H1 (cell line): ENCODE measurements around the gene TSPAN33. TPM values are rescaled to one million over a fixed set of nuclear protein-coding genes. Genes with fewer than 3 reads are reported as not detected.

ENCODE experiments used
- CTCF ChIA-PET: fragments of 300-600 bp; sonication (Branson Sonifier 250); formaldehyde crosslinking; loops from one replicate; lab custom pipeline; 2021; ENCODE audit not compliant: partially characterized antibody; lab: Charles Lee
- POLR2A ChIA-PET: fragments of 300-600 bp; sonication (Branson Sonifier 250); formaldehyde crosslinking; loops from one replicate; lab custom pipeline; 2021; ENCODE audit warnings: inconsistent platforms; ENCODE audit not compliant: partially characterized antibody; lab: Charles Lee
- DNase-seq, 2 experiments: peaks; one replicate each; pipeline versions ENCODE4 v3.0.0 to v3.0.0-alpha.2; 2010 to 2022; ENCODE audit warnings: low spot score in 2 of 2, low read depth in 1 of 2, mixed read lengths in 1 of 2
- FAIRE-seq: peaks from 2 replicates; lab custom pipeline; 2011; peaks lifted over from hg19 to GRCh38; lab: Jason Lieb, UNC
- H2AFZ ChIP-seq: 2 replicates; pipeline ENCODE4 v1.8.1; 2012; ENCODE audit warnings: low read length, inconsistent platforms
- H2AK5ac ChIP-seq: 2 replicates; pipeline ENCODE4 v1.6.1; 2013; ENCODE audit warnings: low read depth, low read length
- H2BK120ac ChIP-seq: replicated peaks from 2 replicates; pipeline ENCODE3; 2013; ENCODE audit warnings: low read depth, low read length, inconsistent platforms
- H2BK12ac ChIP-seq: 2 replicates; pipeline ENCODE4 v1.6.1; 2013; ENCODE audit warnings: low read depth, low read length
- H2BK15ac ChIP-seq: 2 replicates; pipeline ENCODE4 v1.6.1; 2013; ENCODE audit warnings: low read length
- H2BK20ac ChIP-seq: 2 replicates; pipeline ENCODE4 v1.6.1; 2013; ENCODE audit warnings: low read length
- H2BK5ac ChIP-seq: 2 replicates; pipeline ENCODE4 v1.6.1; 2013; ENCODE audit warnings: low read depth, low read length
- H3K14ac ChIP-seq: 2 replicates; pipeline ENCODE4 v1.6.1; 2013; ENCODE audit warnings: inconsistent platforms; ENCODE audit not compliant: insufficient read length
- H3K18ac ChIP-seq: 2 replicates; pipeline ENCODE4 v1.6.1; 2013; ENCODE audit warnings: low read length; ENCODE audit errors: extremely low read depth
- H3K23ac ChIP-seq: 2 replicates; pipeline ENCODE4 v1.6.1; 2013; ENCODE audit warnings: inconsistent platforms; ENCODE audit not compliant: insufficient read length
- H3K23me2 ChIP-seq: 2 replicates; pipeline ENCODE4 v1.6.1; 2013; ENCODE audit warnings: low read depth, low read length
- H3K27ac ChIP-seq: 2 replicates; pipeline ENCODE4 v1.6.1; 2011; ENCODE audit warnings: low read depth, low read length, inconsistent platforms
- H3K27me3 ChIP-seq, 4 experiments: replicated peaks in 1 of 4; 1 replicate in 1 of 4; 2 replicates in 3 of 4; pipeline versions ENCODE4 v1.6.1 to v1.8.1; 2011 to 2013; ENCODE audit warnings: low read length in 3 of 4, mild to moderate bottlenecking in 3 of 4, inconsistent platforms in 2 of 4, mixed read lengths in 2 of 4, moderate library complexity in 1 of 4; ENCODE audit not compliant: control insufficient read depth in 3 of 4, insufficient read depth in 3 of 4; ENCODE audit errors: extremely low read depth in 1 of 4
- H3K36me3 ChIP-seq, 4 experiments: 2 replicates each; pipeline versions ENCODE4 v1.6.1 to v1.8.1; 2011 to 2013; ENCODE audit warnings: mild to moderate bottlenecking in 4 of 4, low read length in 3 of 4, moderate library complexity in 2 of 4, control low read depth in 1 of 4, inconsistent platforms in 1 of 4; ENCODE audit not compliant: insufficient read depth in 4 of 4, control insufficient read depth in 2 of 4
- H3K4ac ChIP-seq: replicated peaks from 2 replicates; pipeline ENCODE3; 2013; ENCODE audit warnings: low read length, low read depth, mixed read lengths, inconsistent platforms; ENCODE audit not compliant: insufficient read length
- H3K4me1 ChIP-seq, 4 experiments: replicated peaks in 1 of 4; 1 replicate in 1 of 4; 2 replicates in 3 of 4; pipeline versions ENCODE4 v1.6.1 to v1.8.1; 2011 to 2013; ENCODE audit warnings: low read length in 3 of 4, inconsistent platforms in 2 of 4, mixed read lengths in 1 of 4; ENCODE audit not compliant: insufficient read depth in 4 of 4, control insufficient read depth in 3 of 4
- H3K4me2 ChIP-seq, 2 experiments: 2 replicates each; pipeline versions ENCODE4 v1.6.1 to v1.8.1; 2011 to 2013; ENCODE audit warnings: low read depth in 2 of 2, low read length in 2 of 2, control low read depth in 1 of 2, inconsistent platforms in 1 of 2, mild to moderate bottlenecking in 1 of 2; ENCODE audit not compliant: insufficient read depth in 1 of 2
- H3K4me3 ChIP-seq, 4 experiments: fragments of 200-600, 300-600 bp in 1 of 4; sonication (generic), shearing (Covaris generic), sonication (Bioruptor Twin) in 1 of 4; 2 replicates each; pipeline versions ENCODE4 v1.5.1 to v1.8.1; 2011 to 2016; ENCODE audit warnings: low read length in 4 of 4, low read depth in 3 of 4, control low read depth in 2 of 4, inconsistent platforms in 2 of 4, mild to moderate bottlenecking in 2 of 4, mixed read lengths in 1 of 4, moderate library complexity in 1 of 4; ENCODE audit not compliant: insufficient read depth in 2 of 4; ENCODE audit errors: extremely low read depth in 1 of 4
- H3K56ac ChIP-seq: replicated peaks from 2 replicates; pipeline ENCODE3; 2013; ENCODE audit warnings: low read depth, mild to moderate bottlenecking, mixed read lengths, low read length, inconsistent platforms; ENCODE audit not compliant: insufficient read length
- H3K79me1 ChIP-seq: 2 replicates; pipeline ENCODE4 v1.6.1; 2013; ENCODE audit warnings: low read depth, low read length, control low read depth
- H3K79me2 ChIP-seq, 2 experiments: 2 replicates each; pipeline versions ENCODE4 v1.6.1 to v1.8.1; 2012 to 2013; ENCODE audit warnings: low read length in 2 of 2, mild to moderate bottlenecking in 2 of 2, inconsistent platforms in 1 of 2; ENCODE audit not compliant: insufficient read depth in 2 of 2, control insufficient read depth in 1 of 2
- H3K9ac ChIP-seq, 4 experiments: replicated peaks in 1 of 4; 1 replicate in 1 of 4; 2 replicates in 3 of 4; pipeline versions ENCODE4 v1.6.1 to v1.8.1; 2011 to 2013; ENCODE audit warnings: low read depth in 3 of 4, low read length in 3 of 4, control low read depth in 2 of 4, mild to moderate bottlenecking in 2 of 4, moderate library complexity in 2 of 4, inconsistent platforms in 1 of 4; ENCODE audit errors: extremely low read depth in 1 of 4
- H3K9me3 ChIP-seq, 2 experiments: 2 replicates each; pipeline versions ENCODE4 v1.6.1 to v1.8.1; 2012 to 2013; ENCODE audit warnings: mild to moderate bottlenecking in 2 of 2, moderate library complexity in 2 of 2, control low read depth in 1 of 2, inconsistent platforms in 1 of 2, low read depth in 1 of 2, low read length in 1 of 2, mixed read lengths in 1 of 2; ENCODE audit not compliant: insufficient read depth in 2 of 2
- H4K20me1 ChIP-seq, 2 experiments: replicated peaks in 1 of 2; 2 replicates each; pipeline versions ENCODE3 to v1.8.1; 2011 to 2013; ENCODE audit warnings: inconsistent platforms in 2 of 2, low read length in 2 of 2, mild to moderate bottlenecking in 1 of 2; ENCODE audit not compliant: insufficient read depth in 2 of 2, control insufficient read depth in 1 of 2
- H4K5ac ChIP-seq: 2 replicates; pipeline ENCODE4 v1.6.1; 2013; ENCODE audit warnings: low read length, low read depth, mixed read lengths, inconsistent platforms; ENCODE audit not compliant: insufficient read length
- H4K8ac ChIP-seq: 2 replicates; pipeline ENCODE4 v1.8.0; 2013; ENCODE audit warnings: mild to moderate bottlenecking, moderate library complexity, low read length, inconsistent platforms; ENCODE audit not compliant: insufficient read depth; ENCODE audit errors: extremely low read depth
- H4K91ac ChIP-seq: replicated peaks from 2 replicates; pipeline ENCODE3; 2013; ENCODE audit warnings: low read length, mixed read lengths, inconsistent platforms; ENCODE audit not compliant: insufficient read length
- ASH2L ChIP-seq: fragments of 200-600, 300-600 bp; sonication (generic); IDR thresholded peaks from one replicate; pipeline ENCODE4 v1.7.1; 2017; ENCODE audit warnings: low read length
- BACH1 ChIP-seq: IDR thresholded peaks from 2 replicates; pipeline ENCODE4 v1.6.1; 2012; ENCODE audit warnings: low read length, improper control_type of control experiment
- CHD2 ChIP-seq: IDR thresholded peaks from 2 replicates; pipeline ENCODE4 v1.6.1; 2012; ENCODE audit warnings: low read length, improper control_type of control experiment
- GTF2F1 ChIP-seq: IDR thresholded peaks from 2 replicates; pipeline ENCODE4 v1.6.1; 2012; ENCODE audit warnings: low read depth, low read length, improper control_type of control experiment, borderline replicate concordance
- KDM5A ChIP-seq: fragments of 200-600 bp; IDR thresholded peaks from 2 replicates; pipeline ENCODE4 v1.7.1; 2012; ENCODE audit warnings: mild to moderate bottlenecking, low read length, inconsistent platforms, mixed read lengths
- MAFK ChIP-seq: IDR thresholded peaks from 2 replicates; pipeline ENCODE4 v1.6.1; 2012; ENCODE audit warnings: low read depth, mild to moderate bottlenecking, improper control_type of control experiment, low read length
- RBBP5 ChIP-seq: IDR thresholded peaks from 2 replicates; pipeline ENCODE4 v1.7.1; 2012; ENCODE audit warnings: low read depth, mild to moderate bottlenecking, inconsistent platforms, low read length, moderate library complexity, borderline replicate concordance
- TAF1 ChIP-seq: IDR thresholded peaks from 2 replicates; pipeline ENCODE4 v1.6.1; 2011; ENCODE audit warnings: mild to moderate bottlenecking, low read depth, low read length
- TBP ChIP-seq: IDR thresholded peaks from 2 replicates; pipeline ENCODE4 v1.6.1; 2011; ENCODE audit warnings: low read depth, low read length, improper control_type of control experiment
- TEAD4 ChIP-seq: IDR thresholded peaks from 2 replicates; pipeline ENCODE4 v1.6.1; 2012; ENCODE audit warnings: low read depth, low read length, inconsistent platforms, mixed read lengths
- YY1 ChIP-seq: IDR thresholded peaks from 2 replicates; pipeline ENCODE4 v1.6.1; 2011; ENCODE audit warnings: low read depth, mild to moderate bottlenecking, low read length
- ZNF274 ChIP-seq: IDR thresholded peaks from 2 replicates; pipeline ENCODE4 v1.7.0; 2012; ENCODE audit warnings: low read length, borderline replicate concordance; ENCODE audit errors: extremely low read depth
- WGBS, 2 experiments: shearing (Covaris generic) in 1 of 2; methylation state at CpG; one replicate each; pipeline versions ENCODE4 v1.1.6 to v1.1.7; 2013 to 2015; ENCODE audit warnings: low lambda C conversion rate in 2 of 2, mixed read lengths in 2 of 2, inconsistent platforms in 1 of 2, low coverage in 1 of 2, missing lambda C conversion rate in 1 of 2; ENCODE audit not compliant: insufficient replicate concordance in 2 of 2, insufficient coverage in 1 of 2, insufficient read length in 1 of 2; ENCODE audit errors: extremely low coverage in 1 of 2, missing lambda C conversion rate in 1 of 2; 5-methylcytosine and 5-hydroxymethylcytosine counted together
- polyA plus RNA-seq, 7 experiments: library from polyadenylated mRNA; depleted of rRNA in 3 of 7; stranded (reverse) in 5 of 7; unstranded in 2 of 7; fragments of >200 nt in 5 of 7; fragments of 200-250 nt in 2 of 7; gene quantifications; 1 replicate in 5 of 7; 2 replicates in 1 of 7; 4 replicates in 1 of 7; pipeline versions ENCODE4 v1.2.1 to v1.2.3, GENCODE V29; 2011 to 2013; ENCODE audit warnings: missing spikeins in 2 of 7, mixed read lengths in 2 of 7
- total RNA-seq: library from RNA; stranded (reverse); fragmentation: NEBNext Ultra II Directional; extraction: Animal tissue kit (Norgen Biotek cat#: 25700); gene quantifications from 2 replicates; pipeline ENCODE4 v1.2.1, GENCODE V29; 2021
- TF ChIP-seq, protein P1 (sequence below): IDR thresholded peaks from 2 replicates; pipeline ENCODE4 v1.6.1; 2012; ENCODE audit warnings: inconsistent platforms

The TSPAN33 gene
- total and polyA plus RNA-seq, 2 of the 8 experiments (the other 6 are each of a cell fraction or from before 2014, with no cell fraction given) = 42.8 to 47.1 TPM

DNA sequence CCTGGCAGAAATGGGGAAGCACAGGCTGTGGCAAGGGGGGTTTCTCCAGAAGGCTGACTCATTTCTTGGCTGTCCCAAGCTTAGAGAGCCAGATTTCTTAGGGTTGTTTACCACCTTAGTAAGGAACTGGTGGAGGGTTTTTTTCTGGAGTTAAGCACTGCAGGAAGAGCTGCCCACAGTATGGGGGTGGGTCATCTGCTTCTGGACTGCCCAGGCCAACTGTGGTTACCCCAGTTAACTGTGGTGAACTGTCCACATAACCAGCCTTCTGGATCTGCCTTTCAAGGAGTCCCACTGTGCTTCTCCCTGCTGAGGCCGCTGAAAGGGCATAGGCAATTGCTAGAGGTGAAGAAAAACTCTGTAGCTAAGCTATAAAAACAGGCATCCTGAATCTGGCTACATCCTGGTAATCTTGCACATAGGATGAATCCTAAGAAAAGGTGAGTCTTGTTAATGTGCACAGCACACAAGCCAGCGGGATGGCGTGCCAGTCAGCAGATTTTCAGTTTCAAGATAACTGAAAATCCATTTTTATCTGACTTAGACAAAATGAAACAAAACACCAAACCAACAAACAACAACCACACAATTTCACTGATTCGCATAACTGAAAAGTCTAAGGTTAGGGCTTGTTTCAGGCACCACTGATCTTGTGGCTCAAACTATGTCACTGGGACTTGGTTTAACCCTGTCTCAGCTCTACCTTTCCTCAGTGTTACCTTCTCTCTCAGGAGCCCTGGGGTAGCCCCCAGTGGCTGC is 21.6 kb upstream of the TSPAN33 start:
- Histone ChIP-seq H2AFZ (0 out of 2 replicates have a peak overlapping the region, but pooled peaks have one; percentile 15), H4K20me1 (no peaks in the 10 kb centered on the region), H3K4me1 (no peaks in the 10 kb centered on the region), H3K79me2 (no peaks in the 10 kb centered on the region), H3K27me3 (peaks cover 0 to 2% (median 0%) of the 10 kb centered on the region in 4 experiments; a peak in 2 of 7 replicates), H4K91ac (no peak overlapping the region), H4K8ac (no peak overlapping the region), H3K9me3 (peaks cover 19 to 24% of the 10 kb centered on the region in 2 experiments), H3K14ac (no peak overlapping the region), H3K18ac (no peak overlapping the region), H3K23ac (no peak overlapping the region), H3K79me1 (no peaks in the 10 kb centered on the region), H3K4ac (no peak overlapping the region), H3K4me2 (no peak overlapping the region), H2BK120ac (no peak overlapping the region), H3K9ac (no peak overlapping the region), H3K27ac (no peak overlapping the region), H2BK5ac (no peak overlapping the region), H3K36me3 (no peaks in the 10 kb centered on the region), H4K5ac (no peak overlapping the region), H2BK12ac (no peak overlapping the region), H2AK5ac (no peak overlapping the region), H3K4me3 (no peak overlapping the region), H2BK20ac (no peak overlapping the region), H3K23me2 (no peaks in the 10 kb centered on the region), H2BK15ac (no peak overlapping the region), H3K56ac (no peak overlapping the region)
- 93% methylated on average over 4 of the region's 4 CpGs; no CpG with 5 or more reads in 1 of the 2 experiments for WGBS, 2 experiments
- DNase-seq (no peak), FAIRE-seq (no peak)
- CTCF ChIA-PET = interaction anchor here (0.8 kb wide), 1 partner anchor 46 kb away, joined by 3 read pairs; no protein-coding TSS in a partner anchor
- POLR2A ChIA-PET = interaction anchor here (1.4 kb wide), 1 partner anchor 8 kb away, joined by 3 read pairs; no protein-coding TSS in a partner anchor
- TF ChIP-seq MAFK = no peak
- TF ChIP-seq, protein P1, sequence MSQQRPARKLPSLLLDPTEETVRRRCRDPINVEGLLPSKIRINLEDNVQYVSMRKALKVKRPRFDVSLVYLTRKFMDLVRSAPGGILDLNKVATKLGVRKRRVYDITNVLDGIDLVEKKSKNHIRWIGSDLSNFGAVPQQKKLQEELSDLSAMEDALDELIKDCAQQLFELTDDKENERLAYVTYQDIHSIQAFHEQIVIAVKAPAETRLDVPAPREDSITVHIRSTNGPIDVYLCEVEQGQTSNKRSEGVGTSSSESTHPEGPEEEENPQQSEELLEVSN = no peak
- no peak for TF ChIP-seq TBP
- no peak for TF ChIP-seq YY1
- no peak for TF ChIP-seq ASH2L
- TF ChIP-seq TAF1 = no peak
- no peak for TF ChIP-seq KDM5A
- no peak for TF ChIP-seq BACH1
- no peak for TF ChIP-seq ZNF274
- no peak for TF ChIP-seq RBBP5
- no peak for TF ChIP-seq TEAD4
- no peak for TF ChIP-seq GTF2F1
- no peak for TF ChIP-seq CHD2
